OCI-LY3 (cell line): ENCODE results near the gene CES3.

Experiments used
- CTCF ChIP-seq: fragments of 200-600, 300-600 bp; sonication (generic); IDR thresholded peaks from 2 replicates; pipeline ENCODE4 v1.5.1; 2014; ENCODE audit warnings: antibody characterized with exemption, low read length, low read depth
- EZH2phosphoT487 ChIP-seq: fragments of 200-600 bp; shearing (Covaris generic); IDR thresholded peaks from 2 replicates; pipeline ENCODE4 v1.6.1; 2018; ENCODE audit warnings: antibody characterized with exemption, mixed run types, low read depth

DNA sequence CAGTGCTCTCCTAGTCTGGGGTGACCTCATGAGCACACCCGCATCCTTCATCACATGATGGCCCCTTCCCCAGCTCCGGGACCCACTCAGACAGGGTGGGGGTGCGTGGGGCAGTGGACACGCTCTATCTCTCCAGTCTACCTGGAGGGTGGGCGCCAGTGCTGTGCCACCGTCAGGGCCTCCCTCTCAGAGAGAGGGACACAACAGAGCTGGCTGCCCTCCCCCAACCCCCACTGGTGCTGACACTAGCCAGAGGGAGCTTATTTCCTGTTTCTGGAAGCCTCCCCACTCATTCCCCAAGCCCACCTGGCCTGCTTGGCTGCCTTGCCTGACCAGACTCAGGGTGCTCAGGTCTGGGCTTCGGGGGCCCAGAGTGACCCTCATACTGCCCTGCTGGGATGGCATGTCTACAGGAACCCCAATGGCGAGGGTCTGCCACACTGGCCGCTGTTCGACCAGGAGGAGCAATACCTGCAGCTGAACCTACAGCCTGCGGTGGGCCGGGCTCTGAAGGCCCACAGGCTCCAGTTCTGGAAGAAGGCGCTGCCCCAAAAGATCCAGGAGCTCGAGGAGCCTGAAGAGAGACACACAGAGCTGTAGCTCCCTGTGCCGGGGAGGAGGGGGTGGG is 17.5 kb upstream of the CES3 start:
- TF ChIP-seq CTCF, result no peak
- no peak for TF ChIP-seq EZH2phosphoT487
